ENCODE results near the gene NEURL3.

NEURL3 gene

GRCh38 chr2:96527286-96528005 lies 22.3 kb upstream of the NEURL3 start:
- peak; percentile 51 to 62 for DNase-seq

- no peak for DNase-seq
Measured at GRCh38 chr2:96526615-96527285, 21.6 kb upstream of the NEURL3 start.

- DNase-seq, result no peak
Measured at GRCh38 chr2:96526101-96526591, 21.0 kb upstream of the NEURL3 start.

- no peak for DNase-seq
Measured at GRCh38 chr2:96525211-96525507, 20.0 kb upstream of the NEURL3 start.

GRCh38 chr2:96524482-96525210 lies 19.5 kb upstream of the NEURL3 start:
- no peak for DNase-seq

- DNase-seq, result peak in 1 of 2 donors; percentile 33
Measured at GRCh38 chr2:96523659-96524481, 18.7 kb upstream of the NEURL3 start.

- DNase-seq, result no peak
Measured at GRCh38 chr2:96522304-96523203, 17.4 kb upstream of the NEURL3 start.

- DNase-seq, result no peak
Measured at GRCh38 chr2:96521219-96521618, 16.1 kb upstream of the NEURL3 start.

- DNase-seq, result no peak
Measured at GRCh38 chr2:96520697-96521096, 15.5 kb upstream of the NEURL3 start.

- DNase-seq, result no peak
Measured at GRCh38 chr2:96520231-96520630, 15.1 kb upstream of the NEURL3 start.

- no peak for DNase-seq
Measured at GRCh38 chr2:96517079-96517478, 11.9 kb upstream of the NEURL3 start.

GRCh38 chr2:96514521-96514920 lies 9.4 kb upstream of the NEURL3 start:
- DNase-seq, result no peak

GRCh38 chr2:96512341-96512740 lies 7.2 kb upstream of the NEURL3 start:
- no peak for DNase-seq

- no peak for DNase-seq
Measured at GRCh38 chr2:96511851-96512250, 6.7 kb upstream of the NEURL3 start.

- DNase-seq, result no peak
Measured at GRCh38 chr2:96510931-96511595, 5.9 kb upstream of the NEURL3 start.

- no peak for DNase-seq
Measured at GRCh38 chr2:96509847-96510230, 4.7 kb upstream of the NEURL3 start.

GRCh38 chr2:96509114-96509846 lies 4.1 kb upstream of the NEURL3 start:
- DNase-seq, result peak; percentile 54 to 71

- DNase-seq, result no peak
Measured at GRCh38 chr2:96508521-96509113, 3.5 kb upstream of the NEURL3 start.

- DNase-seq, result peak; percentile 85 to 87
Measured at GRCh38 chr2:96507957-96508520, 2.9 kb upstream of the NEURL3 start.

- DNase-seq, result no peak
Measured at GRCh38 chr2:96506907-96507240, 1.7 kb upstream of the NEURL3 start.
